WTC11 (cell line): ENCODE measurements around the gene NDUFAF2. TPM values are rescaled to one million over a fixed set of nuclear protein-coding genes. Genes with fewer than 3 reads are reported as not detected.

ENCODE experiments used
- ATAC-seq: fragments of 200-7000 bp; cut with Tn5 transposase; 2 replicates; pipeline ENCODE4 v1.10.0; 2021; ENCODE audit warnings: mild to moderate bottlenecking, moderate library complexity
- CTCF ChIA-PET: fragments of 300-600 bp; sonication (Branson Sonifier 250); formaldehyde crosslinking; loops from one replicate; lab custom pipeline; 2021; ENCODE audit warnings: antibody characterized with exemption; lab: Charles Lee
- POLR2A ChIA-PET: fragments of 350-600 bp; sonication (Branson Sonifier 250); formaldehyde crosslinking; loops from one replicate; lab custom pipeline; 2021; ENCODE audit warnings: antibody characterized with exemption; lab: Charles Lee
- DNase-seq: peaks from one replicate; pipeline ENCODE4 v3.0.0; 2021; ENCODE audit warnings: low spot score
- H3K27ac Mint-ChIP-seq: 2 replicates; pipeline ENCODE4 v1.8.0; 2021; ENCODE audit warnings: mixed read lengths
- H3K27me3 Mint-ChIP-seq: 2 replicates; pipeline ENCODE4 v1.8.0; 2021; ENCODE audit warnings: low read depth, mild to moderate bottlenecking, moderate library complexity, mixed read lengths
- H3K36me3 Mint-ChIP-seq: 2 replicates; pipeline ENCODE4 v1.8.0; 2021; ENCODE audit warnings: mixed read lengths
- H3K4me1 Mint-ChIP-seq: 2 replicates; pipeline ENCODE4 v1.8.0; 2022; ENCODE audit warnings: mixed read lengths
- H3K4me3 Mint-ChIP-seq: 2 replicates; pipeline ENCODE4 v1.8.0; 2021; ENCODE audit warnings: mild to moderate bottlenecking, moderate library complexity, mixed read lengths
- H3K9me3 Mint-ChIP-seq: 2 replicates; pipeline ENCODE4 v1.8.0; 2021; ENCODE audit warnings: mixed read lengths
- ATF1 ChIP-seq: sonication (generic); formaldehyde crosslinking; IDR thresholded peaks from 2 replicates; pipeline ENCODE4 v1.8.1; 2023; ENCODE audit warnings: mild to moderate bottlenecking, moderate library complexity, missing genetic modification reagents
- IRF2 ChIP-seq: sonication (generic); formaldehyde crosslinking; IDR thresholded peaks from 2 replicates; pipeline ENCODE4 v1.8.0; 2022; ENCODE audit warnings: low read depth, missing genetic modification reagents, borderline replicate concordance
- JAZF1 ChIP-seq: fragments of 250-450 bp; sonication (Bioruptor Pico); IDR thresholded peaks from 2 replicates; pipeline ENCODE4 v1.9.0; 2021; ENCODE audit warnings: moderate library complexity, mild to moderate bottlenecking, inconsistent platforms
- JUN ChIP-seq: sonication (generic); formaldehyde crosslinking; IDR thresholded peaks from 2 replicates; pipeline ENCODE4 v1.8.0; 2023; ENCODE audit warnings: mild to moderate bottlenecking, missing genetic modification reagents
- NR1H2 ChIP-seq: sonication (generic); formaldehyde crosslinking; IDR thresholded peaks from 2 replicates; pipeline ENCODE4 v1.9.0; 2021; ENCODE audit warnings: mild to moderate bottlenecking, moderate library complexity, missing genetic modification reagents
- NR2C2 ChIP-seq: sonication (generic); formaldehyde crosslinking; IDR thresholded peaks from 2 replicates; pipeline ENCODE4 v1.8.0; 2022; ENCODE audit warnings: mild to moderate bottlenecking, missing genetic modification reagents
- OVOL2 ChIP-seq: fragments of 250-450 bp; sonication (Bioruptor Pico); IDR thresholded peaks from 2 replicates; pipeline ENCODE4 v1.9.0; 2021; ENCODE audit warnings: mild to moderate bottlenecking, borderline replicate concordance
- SMAD4 ChIP-seq: sonication (generic); formaldehyde crosslinking; IDR thresholded peaks from 2 replicates; pipeline ENCODE4 v1.8.0; 2022; ENCODE audit warnings: mild to moderate bottlenecking, missing genetic modification reagents
- ZNF121 ChIP-seq: sonication (generic); formaldehyde crosslinking; IDR thresholded peaks from 2 replicates; pipeline ENCODE4 v1.8.0; 2023; ENCODE audit warnings: missing genetic modification reagents
- ZNF671 ChIP-seq: fragments of 250-450 bp; sonication (Bioruptor Pico); IDR thresholded peaks from 2 replicates; pipeline ENCODE4 v1.8.0; 2021; ENCODE audit warnings: mild to moderate bottlenecking
- total RNA-seq: library from RNA; stranded (reverse); gene quantifications from 3 replicates; pipeline ENCODE4 v1.2.3, GENCODE V29; 2021
- TF ChIP-seq, protein P1 (sequence below): sonication (generic); formaldehyde crosslinking; IDR thresholded peaks from 2 replicates; pipeline ENCODE4 v1.8.0; 2022; ENCODE audit warnings: mild to moderate bottlenecking, missing genetic modification reagents
- TF ChIP-seq, protein P2 (sequence below): sonication (generic); formaldehyde crosslinking; IDR thresholded peaks from 2 replicates; pipeline ENCODE4 v1.8.0; 2022; ENCODE audit warnings: missing genetic modification reagents
- TF ChIP-seq, protein P3 (sequence below): sonication (generic); formaldehyde crosslinking; IDR thresholded peaks from 2 replicates; pipeline ENCODE4 v1.8.0; 2022; ENCODE audit warnings: mild to moderate bottlenecking, missing genetic modification reagents
- TF ChIP-seq, protein P4 (sequence below): sonication (generic); formaldehyde crosslinking; IDR thresholded peaks from 2 replicates; pipeline ENCODE4 v1.8.0; 2023; ENCODE audit warnings: missing genetic modification reagents
- TF ChIP-seq, protein P5 (sequence below): sonication (generic); formaldehyde crosslinking; IDR thresholded peaks from 2 replicates; pipeline ENCODE4 v1.8.1; 2022; ENCODE audit warnings: low read depth, mild to moderate bottlenecking, moderate library complexity, missing genetic modification reagents, borderline replicate concordance
- TF ChIP-seq, protein P6 (sequence below): sonication (generic); formaldehyde crosslinking; IDR thresholded peaks from 2 replicates; pipeline ENCODE4 v1.8.0; 2022; ENCODE audit warnings: mild to moderate bottlenecking, missing genetic modification reagents

NDUFAF2 gene
- total RNA-seq, 1 experiment from 2014 or later, result 42.0 TPM

DNA sequence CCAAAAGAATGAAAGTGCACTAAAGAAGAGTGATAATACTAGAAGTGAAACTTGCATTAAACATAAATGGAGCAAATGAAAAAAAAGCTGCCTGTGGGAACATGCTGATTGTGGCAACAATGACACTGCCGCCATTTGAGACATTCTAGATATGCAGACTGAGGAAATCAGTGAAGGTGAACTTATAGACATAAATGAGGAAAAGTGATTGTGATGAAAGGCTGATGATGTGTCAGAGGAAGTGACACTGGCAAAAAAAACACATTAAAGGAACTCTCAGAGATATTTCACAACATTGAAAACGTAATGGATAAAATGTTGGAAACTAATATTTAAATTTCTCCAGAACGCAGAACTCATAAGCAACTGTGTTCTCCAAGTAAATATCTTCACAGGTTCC, 1.4 kb upstream of the NDUFAF2 start:
- ChIA-PET POLR2A (interaction anchor here (1.7 kb wide), 1 partner anchor 244 kb away, joined by 6 read pairs; the partner anchor contains the start of gene DEPDC1B), CTCF (no interaction called here)
- Mint-ChIP-seq H3K36me3 (peaks cover 15% of the 10 kb centered on the region), H3K27me3 (peaks cover 9% of the 10 kb centered on the region), H3K4me1 (peaks cover 11% of the 10 kb centered on the region), H3K27ac (no peak overlapping the region), H3K9me3 (no peaks in the 10 kb centered on the region), H3K4me3 (no peak overlapping the region)
- ATAC-seq, result no peak
- TF ChIP-seq, protein P1, sequence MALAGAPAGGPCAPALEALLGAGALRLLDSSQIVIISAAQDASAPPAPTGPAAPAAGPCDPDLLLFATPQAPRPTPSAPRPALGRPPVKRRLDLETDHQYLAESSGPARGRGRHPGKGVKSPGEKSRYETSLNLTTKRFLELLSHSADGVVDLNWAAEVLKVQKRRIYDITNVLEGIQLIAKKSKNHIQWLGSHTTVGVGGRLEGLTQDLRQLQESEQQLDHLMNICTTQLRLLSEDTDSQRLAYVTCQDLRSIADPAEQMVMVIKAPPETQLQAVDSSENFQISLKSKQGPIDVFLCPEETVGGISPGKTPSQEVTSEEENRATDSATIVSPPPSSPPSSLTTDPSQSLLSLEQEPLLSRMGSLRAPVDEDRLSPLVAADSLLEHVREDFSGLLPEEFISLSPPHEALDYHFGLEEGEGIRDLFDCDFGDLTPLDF (CRISPR knock-in tag), result no peak
- TF ChIP-seq ATF1, result no peak
- no peak for DNase-seq

DNA sequence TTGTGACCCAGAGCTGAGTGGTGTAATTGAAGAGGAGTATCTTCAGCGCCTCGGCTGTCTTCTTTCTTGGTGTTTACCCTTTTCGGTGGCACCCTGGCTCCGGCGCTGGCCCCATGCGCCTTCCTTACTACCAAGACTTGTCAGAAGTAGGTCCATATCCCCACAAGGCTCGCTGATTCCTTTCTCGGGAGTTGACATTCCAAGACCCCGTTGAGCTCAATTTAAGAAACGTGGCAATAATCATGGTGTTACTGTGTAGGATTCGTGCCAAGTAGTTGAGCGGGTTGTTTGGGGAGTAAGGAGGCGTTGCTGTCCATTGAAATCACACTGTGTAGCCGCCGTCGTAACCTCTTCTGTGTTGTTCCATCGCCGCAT, 795 bp downstream of the NDUFAF2 start:
- CTCF ChIA-PET, result interaction anchor here (1.6 to 2.0 kb wide), 2 partner anchors 13 to 102 kb away, joined by 5 to 6 read pairs; partner anchors contain the start of gene ELOVL7
- peaks cover 11% of the 10 kb centered on the region for H3K4me1 Mint-ChIP-seq
- TF ChIP-seq SMAD4 (CRISPR knock-in tag), result no peak
- TF ChIP-seq, protein P2, sequence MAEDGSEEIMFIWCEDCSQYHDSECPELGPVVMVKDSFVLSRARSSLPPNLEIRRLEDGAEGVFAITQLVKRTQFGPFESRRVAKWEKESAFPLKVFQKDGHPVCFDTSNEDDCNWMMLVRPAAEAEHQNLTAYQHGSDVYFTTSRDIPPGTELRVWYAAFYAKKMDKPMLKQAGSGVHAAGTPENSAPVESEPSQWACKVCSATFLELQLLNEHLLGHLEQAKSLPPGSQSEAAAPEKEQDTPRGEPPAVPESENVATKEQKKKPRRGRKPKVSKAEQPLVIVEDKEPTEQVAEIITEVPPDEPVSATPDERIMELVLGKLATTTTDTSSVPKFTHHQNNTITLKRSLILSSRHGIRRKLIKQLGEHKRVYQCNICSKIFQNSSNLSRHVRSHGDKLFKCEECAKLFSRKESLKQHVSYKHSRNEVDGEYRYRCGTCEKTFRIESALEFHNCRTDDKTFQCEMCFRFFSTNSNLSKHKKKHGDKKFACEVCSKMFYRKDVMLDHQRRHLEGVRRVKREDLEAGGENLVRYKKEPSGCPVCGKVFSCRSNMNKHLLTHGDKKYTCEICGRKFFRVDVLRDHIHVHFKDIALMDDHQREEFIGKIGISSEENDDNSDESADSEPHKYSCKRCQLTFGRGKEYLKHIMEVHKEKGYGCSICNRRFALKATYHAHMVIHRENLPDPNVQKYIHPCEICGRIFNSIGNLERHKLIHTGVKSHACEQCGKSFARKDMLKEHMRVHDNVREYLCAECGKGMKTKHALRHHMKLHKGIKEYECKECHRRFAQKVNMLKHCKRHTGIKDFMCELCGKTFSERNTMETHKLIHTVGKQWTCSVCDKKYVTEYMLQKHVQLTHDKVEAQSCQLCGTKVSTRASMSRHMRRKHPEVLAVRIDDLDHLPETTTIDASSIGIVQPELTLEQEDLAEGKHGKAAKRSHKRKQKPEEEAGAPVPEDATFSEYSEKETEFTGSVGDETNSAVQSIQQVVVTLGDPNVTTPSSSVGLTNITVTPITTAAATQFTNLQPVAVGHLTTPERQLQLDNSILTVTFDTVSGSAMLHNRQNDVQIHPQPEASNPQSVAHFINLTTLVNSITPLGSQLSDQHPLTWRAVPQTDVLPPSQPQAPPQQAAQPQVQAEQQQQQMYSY, result no peak
- TF ChIP-seq JAZF1, result no peak
- no peak for TF ChIP-seq NR1H2 (CRISPR knock-in tag)
- no peak for TF ChIP-seq ZNF671 (CRISPR knock-in tag)
- TF ChIP-seq OVOL2 (CRISPR knock-in tag), result no peak
- TF ChIP-seq JUN (CRISPR knock-in tag), result no peak
- TF ChIP-seq, protein P3, sequence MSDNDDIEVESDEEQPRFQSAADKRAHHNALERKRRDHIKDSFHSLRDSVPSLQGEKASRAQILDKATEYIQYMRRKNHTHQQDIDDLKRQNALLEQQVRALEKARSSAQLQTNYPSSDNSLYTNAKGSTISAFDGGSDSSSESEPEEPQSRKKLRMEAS (CRISPR knock-in tag), result no peak
- TF ChIP-seq ZNF121 (CRISPR knock-in tag), result no peak
- no peak for TF ChIP-seq IRF2 (CRISPR knock-in tag)
- TF ChIP-seq, protein P4, sequence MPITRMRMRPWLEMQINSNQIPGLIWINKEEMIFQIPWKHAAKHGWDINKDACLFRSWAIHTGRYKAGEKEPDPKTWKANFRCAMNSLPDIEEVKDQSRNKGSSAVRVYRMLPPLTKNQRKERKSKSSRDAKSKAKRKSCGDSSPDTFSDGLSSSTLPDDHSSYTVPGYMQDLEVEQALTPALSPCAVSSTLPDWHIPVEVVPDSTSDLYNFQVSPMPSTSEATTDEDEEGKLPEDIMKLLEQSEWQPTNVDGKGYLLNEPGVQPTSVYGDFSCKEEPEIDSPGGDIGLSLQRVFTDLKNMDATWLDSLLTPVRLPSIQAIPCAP (CRISPR knock-in tag), result no peak
- TF ChIP-seq, protein P5, sequence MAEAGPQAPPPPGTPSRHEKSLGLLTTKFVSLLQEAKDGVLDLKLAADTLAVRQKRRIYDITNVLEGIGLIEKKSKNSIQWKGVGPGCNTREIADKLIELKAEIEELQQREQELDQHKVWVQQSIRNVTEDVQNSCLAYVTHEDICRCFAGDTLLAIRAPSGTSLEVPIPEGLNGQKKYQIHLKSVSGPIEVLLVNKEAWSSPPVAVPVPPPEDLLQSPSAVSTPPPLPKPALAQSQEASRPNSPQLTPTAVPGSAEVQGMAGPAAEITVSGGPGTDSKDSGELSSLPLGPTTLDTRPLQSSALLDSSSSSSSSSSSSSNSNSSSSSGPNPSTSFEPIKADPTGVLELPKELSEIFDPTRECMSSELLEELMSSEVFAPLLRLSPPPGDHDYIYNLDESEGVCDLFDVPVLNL, result no peak
- TF ChIP-seq, protein P6, sequence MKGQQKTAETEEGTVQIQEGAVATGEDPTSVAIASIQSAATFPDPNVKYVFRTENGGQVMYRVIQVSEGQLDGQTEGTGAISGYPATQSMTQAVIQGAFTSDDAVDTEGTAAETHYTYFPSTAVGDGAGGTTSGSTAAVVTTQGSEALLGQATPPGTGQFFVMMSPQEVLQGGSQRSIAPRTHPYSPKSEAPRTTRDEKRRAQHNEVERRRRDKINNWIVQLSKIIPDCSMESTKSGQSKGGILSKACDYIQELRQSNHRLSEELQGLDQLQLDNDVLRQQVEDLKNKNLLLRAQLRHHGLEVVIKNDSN (CRISPR knock-in tag), result no peak
- no peak for TF ChIP-seq NR2C2
- no peak overlapping the region for H3K4me3 Mint-ChIP-seq
- POLR2A ChIA-PET, result interaction anchor here (0.8 to 1.5 kb wide), 2 partner anchors 246 to 386 kb away, joined by 5 read pairs; partner anchors contain the start of gene DEPDC1B
- peaks cover 4% of the 10 kb centered on the region; the same call in 1 of the 2 replicates for H3K9me3 Mint-ChIP-seq
- peaks cover 9% of the 10 kb centered on the region for H3K27me3 Mint-ChIP-seq
- H3K27ac Mint-ChIP-seq, result no peak overlapping the region; the same call in 1 of the 2 replicates
- H3K36me3 Mint-ChIP-seq, result 0 out of 2 replicates have a peak, but pooled peaks cover 3% of the 10 kb centered on the region
- DNase-seq, result no peak
- ATAC-seq, result peak; percentile 25
